MV-4-11 (cell line): ENCODE measurements around the gene RWDD4.
A peak's percentile ranks its signal among the peaks of the same experiment; 100 is the strongest.

Experiments used
- DNase-seq: peaks from one replicate; lab custom pipeline; 2025; lab: John Stamatoyannopoulos, UW

RWDD4 gene

DNA sequence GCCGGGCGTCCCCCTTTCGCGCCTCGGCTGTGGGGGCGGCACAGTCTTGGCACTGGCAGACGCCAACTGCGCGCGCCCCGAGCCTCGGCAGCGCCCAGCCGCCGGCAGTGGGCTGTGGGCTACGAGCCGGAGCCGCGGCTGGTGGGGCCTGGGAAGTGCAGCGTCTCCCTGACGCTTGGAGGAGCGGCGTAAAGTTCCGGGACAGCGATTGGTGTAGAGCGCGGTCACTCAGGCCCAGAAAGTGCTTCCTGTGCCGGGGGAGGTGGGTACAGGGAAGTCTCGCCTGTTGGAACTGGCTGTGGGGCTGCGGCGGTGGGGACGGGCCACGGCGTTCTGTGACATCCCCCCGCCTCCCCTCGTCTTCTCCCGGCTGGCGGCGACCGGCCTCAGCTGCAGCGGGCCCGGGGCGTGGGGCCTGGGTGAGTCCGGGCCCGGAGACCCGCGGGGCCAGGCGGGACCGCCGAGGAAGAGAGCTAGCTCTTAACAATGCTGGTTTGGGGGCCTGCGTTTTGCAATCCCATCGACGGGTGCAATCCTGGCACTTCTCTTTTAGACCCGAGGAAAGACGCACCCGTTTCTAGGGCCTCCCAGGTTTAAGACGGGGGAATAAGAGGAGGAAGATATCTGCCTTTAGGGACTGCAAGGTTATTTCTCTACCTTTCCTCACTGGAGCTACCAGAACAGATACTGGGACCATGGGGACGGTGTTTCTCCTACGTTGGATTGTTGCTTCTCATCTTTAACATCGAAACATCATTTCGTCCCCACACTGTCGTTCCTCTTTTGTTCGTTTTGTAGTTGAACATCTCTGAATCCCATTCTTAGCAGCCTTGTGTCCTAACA, at the start of gene RWDD4, which contains the start of gene TRAPPC11:
RWDD4 (minus strand) TSS at position 157 of the 843 bp plus-strand sequence. CDS start 233 bp downstream, outside the sequence.
TRAPPC11 (plus strand) TSS at position 265 of the 843 bp plus-strand sequence. CDS start 4,575 bp downstream, outside the sequence.
- DNase-seq: peak; percentile 97

DNA sequence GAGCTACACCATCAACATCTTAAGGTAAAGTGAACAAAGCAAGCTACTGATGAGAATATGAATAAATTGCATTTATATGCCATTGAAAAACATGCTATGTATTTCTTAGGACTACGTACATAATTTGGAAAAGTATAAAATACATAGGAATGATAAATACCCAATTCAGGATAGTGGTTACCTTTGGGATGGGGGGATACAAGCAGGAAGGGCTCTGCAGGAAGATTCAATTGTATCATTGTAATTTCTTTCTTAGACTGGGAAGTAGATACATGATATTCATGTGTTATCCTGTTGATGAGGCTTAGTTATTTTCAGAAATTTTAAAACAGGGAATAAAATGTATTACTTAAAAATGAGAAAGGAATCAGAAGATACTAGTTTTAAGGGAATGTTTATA, 43.5 kb upstream of the RWDD4 start:
- DNase-seq: no peak

DNA sequence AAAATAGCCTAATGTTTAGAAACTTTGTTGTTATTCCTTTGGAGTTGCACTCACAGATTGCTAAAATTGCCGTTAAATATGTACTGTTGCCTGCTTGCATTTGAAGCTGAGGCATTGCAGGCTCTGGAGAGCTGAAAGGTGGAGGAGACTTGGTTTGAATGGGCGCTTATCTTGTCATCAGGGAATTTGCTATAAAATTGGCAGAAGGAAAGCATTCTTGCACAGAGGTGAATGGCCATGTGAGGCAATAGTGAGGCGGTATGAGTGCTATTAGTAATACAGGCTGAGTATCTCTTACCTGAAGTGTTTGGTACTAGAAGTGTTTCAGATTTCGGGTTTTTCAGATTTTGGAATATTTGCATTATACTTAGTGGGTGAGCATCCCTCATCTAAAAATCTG, 41.4 kb upstream of the RWDD4 start:
- DNase-seq: no peak

DNA sequence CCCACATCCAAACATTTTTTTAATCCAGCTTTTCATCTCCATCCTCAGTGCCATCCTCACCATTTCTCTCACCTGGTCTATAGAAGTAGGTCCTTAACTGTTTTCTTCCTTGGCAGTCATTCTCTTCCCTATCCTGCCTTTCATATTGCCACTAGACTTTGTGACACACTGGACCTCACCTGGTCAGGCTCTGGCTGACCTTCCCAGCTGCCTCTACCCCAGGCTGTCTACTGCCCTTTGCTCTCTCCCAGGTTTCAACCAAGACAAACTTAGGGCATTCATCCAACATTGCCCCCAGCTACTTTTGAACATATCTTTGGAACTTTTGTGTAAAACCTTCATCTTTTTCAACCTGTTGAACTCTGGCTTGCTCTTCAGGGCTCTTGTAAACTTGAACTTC, 39.9 kb upstream of the RWDD4 start:
- no peak for DNase-seq

DNA sequence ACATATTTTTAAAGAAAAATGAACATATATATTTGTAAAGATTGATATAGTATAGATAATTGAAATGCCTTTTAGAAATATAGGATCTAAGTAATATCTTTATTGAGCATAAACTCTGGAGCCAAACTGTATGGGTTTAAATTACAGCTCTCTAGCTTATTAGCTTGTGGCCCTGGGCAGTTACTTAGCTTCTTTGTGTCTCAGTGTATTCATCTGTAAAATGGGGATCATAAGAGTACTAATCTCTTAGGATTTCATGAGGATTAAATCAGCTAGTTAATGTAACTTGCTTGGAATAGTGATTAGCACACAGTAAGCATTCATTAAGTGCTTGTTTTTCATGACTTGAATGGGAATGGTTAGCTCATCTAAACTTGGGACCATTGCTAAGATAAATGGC, 32.9 kb upstream of the RWDD4 start:
- no peak for DNase-seq

DNA sequence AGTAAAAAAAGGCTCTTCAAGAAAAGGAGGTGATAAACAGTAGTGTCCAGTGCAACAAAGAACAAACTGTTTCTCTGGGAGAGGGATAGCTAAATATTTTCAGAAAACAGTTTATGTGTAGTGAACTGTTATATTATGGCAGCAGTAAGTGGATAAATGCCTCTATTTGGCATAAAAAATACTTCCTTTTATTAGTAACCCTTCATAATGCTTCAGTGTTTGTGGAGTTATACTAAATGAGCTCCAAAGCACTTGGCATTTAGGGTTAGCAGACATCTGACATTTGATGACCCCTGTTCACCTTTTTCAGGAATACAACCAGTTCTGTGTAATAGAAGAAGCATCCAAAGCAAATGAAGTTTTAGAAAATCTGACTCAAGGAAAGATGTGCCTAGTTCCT, 32.0 kb upstream of the RWDD4 start:
- DNase-seq: no peak

DNA sequence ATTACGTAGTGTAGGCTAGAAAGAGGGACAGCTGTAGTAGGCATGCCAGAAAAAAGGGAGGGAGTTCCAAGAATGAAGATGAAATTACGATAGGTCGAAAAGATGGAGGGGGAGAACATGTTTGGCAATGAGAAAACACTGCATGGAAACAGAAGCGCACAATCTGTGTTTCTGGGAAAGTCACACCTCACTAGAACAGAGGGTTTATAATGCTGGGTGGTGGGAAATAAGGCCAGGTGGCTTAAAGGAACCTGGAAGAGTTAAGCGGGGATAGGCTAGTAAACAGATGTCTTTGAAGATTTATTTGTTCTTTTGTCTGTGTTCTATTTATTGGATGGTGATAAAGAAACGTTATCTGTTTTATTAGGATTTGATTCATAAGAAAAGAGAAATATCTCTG, 29.2 kb upstream of the RWDD4 start:
- no peak for DNase-seq

DNA sequence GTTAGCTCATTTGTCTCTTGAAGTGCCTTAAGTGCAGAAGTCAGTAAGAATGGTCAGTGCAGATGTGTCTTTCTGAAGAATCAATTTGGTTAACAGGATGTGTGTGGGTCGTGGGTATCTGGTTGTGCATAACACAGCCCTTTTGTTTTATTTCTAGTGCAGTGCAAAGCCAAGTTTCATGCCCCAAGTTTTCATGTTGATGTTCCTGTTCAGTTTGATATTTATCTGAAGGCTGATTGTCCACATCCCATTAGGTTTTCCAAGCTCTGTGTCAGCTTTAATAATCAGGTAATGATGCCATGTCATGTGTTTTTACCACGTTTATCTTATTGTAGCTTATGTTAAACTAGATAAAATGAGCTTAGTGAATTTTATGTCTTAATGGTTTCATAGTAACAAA, 27.5 kb upstream of the RWDD4 start:
- DNase-seq: no peak

DNA sequence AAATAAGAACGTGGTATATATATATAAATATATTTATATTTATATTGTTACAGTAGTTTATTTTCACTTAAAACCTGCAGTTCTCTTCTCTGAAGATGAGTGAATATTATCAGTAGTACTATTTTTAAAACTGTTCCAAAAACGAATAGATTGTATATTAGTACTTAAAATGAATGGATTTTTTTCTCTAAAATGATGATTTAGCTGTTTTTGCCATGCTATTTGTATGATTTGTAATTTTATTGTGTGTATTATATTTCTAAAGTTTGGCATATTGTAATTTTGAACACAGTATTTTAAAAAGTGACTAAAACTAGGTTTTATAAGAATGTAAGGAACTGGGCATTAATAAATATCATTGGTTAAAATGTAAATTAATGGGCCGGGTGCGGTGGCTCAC, 22.1 kb upstream of the RWDD4 start:
- no peak for DNase-seq

DNA sequence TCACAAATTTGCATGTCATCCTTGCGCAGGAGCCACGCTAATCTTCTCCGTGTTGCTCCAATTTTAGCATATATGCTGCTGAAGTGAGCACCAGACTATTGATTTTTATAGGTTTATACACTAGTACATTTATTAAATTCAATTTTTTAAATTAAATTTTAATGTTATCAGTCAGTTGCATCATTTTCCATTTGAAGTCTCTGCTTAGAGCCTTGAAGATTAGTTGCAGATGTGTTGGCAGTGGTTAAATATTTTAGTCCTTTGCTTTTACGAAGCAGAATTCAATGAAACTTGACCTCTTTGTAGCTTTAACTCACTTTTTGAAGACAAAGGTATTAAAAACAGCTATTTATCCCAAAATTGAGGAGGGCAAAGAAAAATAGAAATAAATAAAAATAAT, 16.6 kb upstream of the RWDD4 start:
- DNase-seq: no peak

DNA sequence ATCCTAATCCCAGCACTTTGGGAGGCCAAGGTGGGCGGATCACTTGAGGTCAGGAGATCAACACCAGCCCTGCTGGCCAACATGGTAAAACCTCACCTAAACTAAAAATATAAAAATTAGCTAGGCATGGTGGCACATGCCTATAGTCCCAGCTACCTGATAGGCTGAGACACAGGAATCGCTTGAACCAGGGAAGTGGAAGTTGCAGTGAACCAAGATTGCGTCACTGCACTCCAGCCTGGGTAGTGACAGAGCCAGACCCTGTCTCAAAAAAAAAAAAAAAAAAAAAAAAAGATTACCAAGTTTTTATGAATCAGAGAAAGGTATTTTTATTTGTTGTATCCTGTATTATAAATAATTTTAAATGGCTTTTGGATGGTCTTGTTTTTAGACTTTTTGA, 15.2 kb upstream of the RWDD4 start:
- DNase-seq: peak; percentile 84

DNA sequence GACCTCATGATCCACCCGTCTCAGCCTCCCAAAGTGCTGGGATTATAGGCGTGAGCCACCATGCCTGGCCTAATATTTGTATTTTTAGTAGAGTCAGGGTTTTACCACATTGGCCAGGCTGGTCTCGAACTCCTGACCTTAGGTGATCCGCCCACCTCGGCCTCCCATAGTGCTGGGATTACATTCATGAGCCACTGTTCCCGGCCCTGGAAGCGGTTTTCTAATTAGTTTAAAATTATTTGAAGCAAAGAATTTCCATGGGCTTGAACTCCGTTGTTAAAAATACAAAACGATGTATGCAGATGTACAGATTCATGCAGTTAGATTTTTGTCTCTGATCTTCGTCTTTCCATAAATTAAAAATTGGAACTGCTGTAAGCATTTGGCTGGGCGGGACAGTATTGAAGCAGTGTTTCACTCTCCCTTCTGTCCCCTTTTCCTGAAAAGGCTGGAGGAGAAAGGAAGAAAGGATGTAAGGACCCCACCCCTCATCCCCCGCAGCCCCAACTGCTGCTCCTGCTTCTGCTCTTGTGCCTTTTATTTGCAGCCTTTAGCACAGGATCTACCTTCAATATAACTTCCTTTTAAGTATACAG, 12.1 kb upstream of the RWDD4 start:
- DNase-seq: no peak

DNA sequence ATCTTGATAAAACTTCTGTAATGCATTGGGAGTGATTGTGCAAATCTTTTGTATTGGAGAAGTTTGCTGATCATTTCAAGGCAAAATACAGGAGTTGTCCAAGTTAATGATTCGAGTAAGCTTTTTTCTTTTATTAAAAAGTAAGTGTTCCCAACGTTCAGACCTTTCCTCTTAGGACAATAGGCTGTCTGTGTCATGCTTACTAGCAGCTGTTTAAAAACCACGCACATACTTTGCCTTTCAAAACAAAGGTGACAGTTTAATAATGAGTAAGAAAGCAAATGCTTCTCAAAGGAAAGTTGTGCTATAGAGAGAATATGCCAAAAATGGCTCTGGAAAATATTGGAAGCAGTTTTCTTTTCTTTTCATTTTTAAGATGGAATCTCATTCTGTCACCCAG, 11.3 kb upstream of the RWDD4 start:
- DNase-seq: no peak

DNA sequence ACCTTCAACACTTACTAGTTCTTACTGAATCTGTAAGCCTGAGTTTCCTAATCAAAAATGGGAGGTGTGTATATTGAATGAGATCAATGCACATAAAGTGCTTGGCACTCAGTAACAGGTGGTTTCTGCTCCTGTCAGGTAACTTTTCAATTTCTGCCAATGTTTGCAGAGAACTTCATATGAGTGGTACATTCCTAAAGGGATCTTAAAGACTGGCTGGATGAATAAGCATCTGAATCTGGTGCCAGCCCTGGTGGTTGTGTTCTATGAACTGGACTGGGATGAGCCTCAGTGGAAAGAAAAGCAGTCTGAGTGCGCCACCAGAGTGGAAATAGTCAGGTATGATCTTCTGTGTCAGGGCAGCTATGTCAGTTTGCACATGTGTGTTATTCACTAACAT, 7.1 kb upstream of the RWDD4 start:
- DNase-seq: no peak

DNA sequence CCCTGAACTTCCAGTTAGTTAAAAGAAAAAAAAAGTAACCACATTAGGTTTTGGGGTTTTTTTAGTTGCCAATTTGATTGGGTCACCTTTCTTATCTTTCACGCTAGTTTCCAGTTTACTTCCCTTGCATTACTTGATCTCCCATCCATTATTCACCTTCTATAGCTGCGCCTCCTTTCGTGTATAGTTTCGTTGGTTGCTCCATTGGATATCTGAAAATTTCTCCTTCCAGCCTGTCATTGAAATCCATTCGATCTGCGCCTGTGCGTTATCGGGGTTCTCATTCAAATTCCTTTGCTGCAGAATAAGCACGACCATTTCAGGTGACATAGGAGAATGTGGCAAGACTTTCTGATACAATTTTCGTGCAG, 872 bp upstream of the RWDD4 start:
- no peak for DNase-seq

DNA sequence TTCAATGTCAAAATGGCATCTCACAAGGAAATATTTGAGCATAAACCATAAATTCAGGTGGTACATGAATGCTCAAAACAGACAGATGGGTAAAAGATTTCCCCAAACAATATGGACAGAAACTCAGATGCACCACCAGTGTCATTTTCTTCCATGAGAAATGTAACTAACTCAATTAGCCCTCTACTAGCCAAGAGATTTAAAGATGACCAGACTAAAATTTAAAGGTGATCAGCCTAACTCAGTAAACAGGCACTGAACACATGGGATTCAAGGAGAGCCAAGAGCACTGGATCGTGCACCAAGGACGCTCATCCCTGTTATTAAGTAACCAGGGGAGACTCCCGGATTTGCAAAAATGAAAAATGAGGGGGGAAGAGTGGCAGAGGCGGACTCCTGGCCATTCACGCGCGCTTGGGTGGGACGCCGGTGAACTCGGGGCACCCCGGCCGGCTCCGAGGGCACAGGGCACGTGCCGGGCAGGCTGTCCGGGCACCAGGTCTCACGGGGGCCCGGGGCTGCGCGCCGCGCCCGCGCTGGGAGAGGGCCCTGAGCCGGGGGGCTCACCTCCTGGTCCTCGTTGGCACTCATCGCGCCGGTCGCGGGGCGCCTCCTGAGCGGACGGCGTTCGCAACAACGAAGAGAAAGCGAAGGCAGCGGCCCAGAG, 490 bp downstream of the RWDD4 start:
- no peak for DNase-seq

DNA sequence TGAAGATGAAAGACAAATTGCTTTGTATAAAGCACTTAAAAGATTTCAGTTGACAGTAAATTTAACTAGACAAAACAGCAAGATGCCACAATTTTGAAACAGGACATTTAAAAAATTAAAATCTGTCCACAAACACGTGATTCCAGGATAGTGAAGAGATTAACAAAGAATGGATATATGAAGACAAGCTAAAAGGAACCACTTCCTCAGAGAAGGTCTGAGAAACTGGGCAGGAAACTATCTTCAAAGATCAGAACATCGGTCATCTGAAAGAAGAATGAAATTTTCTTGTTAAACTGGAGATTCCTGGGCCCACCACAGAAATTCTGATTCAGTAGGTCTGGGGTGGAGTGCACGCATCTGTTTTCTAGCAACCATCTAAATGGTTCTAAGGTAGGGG, 1.4 kb downstream of the RWDD4 start:
- no peak for DNase-seq

DNA sequence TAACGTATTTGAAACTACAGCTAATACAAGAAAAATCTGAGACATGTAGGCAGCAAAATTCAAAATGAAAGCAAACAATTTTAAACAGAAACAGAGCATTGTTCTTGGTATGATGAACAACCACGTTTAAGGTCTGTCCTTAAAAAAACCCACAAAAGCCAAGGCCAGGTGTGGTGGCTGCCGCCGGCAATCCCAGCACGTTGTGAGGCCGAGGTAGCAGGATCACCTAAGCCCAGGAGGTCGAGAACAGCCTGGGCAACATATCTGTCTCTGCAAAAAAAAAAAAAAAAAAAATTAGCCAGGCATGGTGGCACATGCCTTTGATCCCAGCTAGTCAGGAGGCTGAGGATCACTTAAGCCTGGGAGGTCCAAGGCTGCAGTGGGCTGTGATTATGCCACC, 13.7 kb downstream of the RWDD4 start:
- DNase-seq: no peak

DNA sequence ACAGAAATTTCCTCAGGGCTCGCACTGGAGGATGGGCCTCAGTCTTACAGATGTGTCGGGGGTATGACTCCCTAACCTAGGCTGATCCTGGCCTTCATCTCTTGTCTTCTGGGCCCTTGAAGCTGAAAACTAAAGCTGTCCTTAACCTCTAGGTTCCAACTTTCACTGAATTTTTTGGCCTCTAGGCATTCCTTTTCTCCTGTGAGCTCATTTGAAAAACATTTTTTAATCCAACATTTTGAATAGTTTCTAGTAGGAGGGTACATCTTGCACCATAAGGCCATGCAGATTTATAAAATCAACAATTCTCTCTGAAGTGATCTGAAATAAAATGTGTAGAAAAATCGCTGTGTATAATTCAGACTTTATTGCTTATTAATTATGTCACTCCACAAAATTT, 19.7 kb downstream of the RWDD4 start:
- DNase-seq: no peak

DNA sequence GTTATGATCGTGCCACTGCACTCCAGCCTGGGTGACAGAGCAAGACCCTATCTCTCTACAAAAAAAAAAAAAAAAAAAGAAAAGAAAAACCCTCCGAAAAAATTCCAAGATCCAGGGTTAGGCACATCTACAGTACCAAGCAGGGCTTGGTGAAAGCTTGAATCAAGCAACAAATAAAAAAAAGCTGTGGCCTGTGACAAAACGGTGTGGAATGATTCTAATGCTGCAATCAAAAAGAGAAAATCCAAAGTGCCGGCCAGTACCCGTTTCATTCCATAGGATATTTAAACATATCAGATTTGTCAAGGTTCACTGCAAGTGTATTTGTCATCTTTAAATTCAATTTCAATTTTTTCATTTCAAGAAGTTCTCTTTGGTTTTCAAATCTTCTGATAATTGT, 20.5 kb downstream of the RWDD4 start:
- DNase-seq: no peak

DNA sequence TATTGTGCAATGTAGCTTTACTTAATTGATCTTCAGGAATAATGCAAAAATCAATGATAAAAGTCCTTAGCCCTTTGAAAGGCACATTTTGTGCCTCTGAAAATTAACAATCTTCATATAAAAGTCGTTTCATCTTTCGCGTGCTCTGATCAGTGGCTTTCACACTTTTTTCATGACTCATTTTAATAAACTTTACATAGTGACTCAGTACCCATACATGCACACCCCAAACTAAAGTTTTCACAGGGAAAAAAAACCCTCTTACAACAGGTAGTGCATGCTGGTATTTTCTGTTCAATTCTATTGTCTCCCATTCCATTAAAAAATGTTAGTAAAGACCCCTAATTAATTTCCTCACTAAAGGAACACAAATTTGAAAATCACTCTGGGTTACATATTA, 21.5 kb downstream of the RWDD4 start:
- DNase-seq: no peak

DNA sequence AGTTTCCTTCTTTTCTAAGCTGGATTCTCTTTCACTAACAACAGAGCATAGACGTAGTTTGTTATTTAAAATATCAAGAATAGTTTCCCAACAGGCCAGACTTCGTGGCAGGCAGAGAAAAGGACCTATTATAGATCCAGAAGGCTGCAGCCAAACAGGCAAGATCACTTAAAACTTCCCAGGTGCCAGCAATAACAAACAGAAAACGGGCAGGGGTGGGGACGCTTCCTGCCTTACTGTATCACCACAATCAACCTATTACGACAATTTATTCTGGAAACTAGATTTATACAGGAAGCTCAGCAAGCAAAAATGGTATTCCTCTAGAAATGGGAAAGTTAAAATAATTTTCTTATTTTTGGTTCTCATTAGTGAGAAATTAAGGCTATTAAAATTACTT, 22.1 kb downstream of the RWDD4 start:
- DNase-seq: no peak

DNA sequence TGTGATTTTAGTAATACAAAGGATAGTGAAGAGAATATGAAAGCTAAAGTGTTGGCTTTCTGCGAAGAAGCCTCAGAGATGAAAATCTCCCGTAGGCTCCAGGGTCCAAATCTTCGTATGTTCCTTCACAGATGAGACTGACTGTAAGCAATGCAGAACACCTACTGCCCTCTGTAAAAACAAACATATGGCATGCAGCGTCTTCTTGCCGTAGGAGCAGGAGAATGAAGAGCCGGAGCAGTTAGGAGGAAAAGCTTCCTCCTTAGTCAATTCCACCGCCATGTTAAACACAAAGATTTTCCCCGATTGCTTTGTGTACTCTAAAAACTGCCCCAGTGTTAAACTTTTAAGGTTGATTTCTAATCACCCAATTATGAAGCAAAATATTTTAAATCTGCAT, 22.5 kb downstream of the RWDD4 start:
- no peak for DNase-seq
